PC-3 (cell line): ENCODE data around the gene IGFBP3. TPM values are rescaled to one million over a fixed set of nuclear protein-coding genes. Genes with fewer than 3 reads are reported as not detected.
A peak's percentile ranks its signal among the peaks of the same experiment; 100 is the strongest.

ENCODE experiments used
- ATAC-seq: fragments of 200-7000 bp; cut with Tn5 transposase; 2 replicates; pipeline ENCODE4 v1.9.1; 2020; ENCODE audit warnings: mild to moderate bottlenecking, moderate library complexity
- BruUV-seq: library from RNA; stranded (reverse); fragments of 400-500 nt; replicated peaks from 2 replicates; lab custom pipeline; 2021; lab: Mats Ljungman, UMichigan
- CTCF ChIA-PET: fragments of 300-600 bp; sonication (Branson Sonifier 250); formaldehyde crosslinking; loops from one replicate; lab custom pipeline; 2022; ENCODE audit warnings: antibody characterized with exemption; lab: Charles Lee
- POLR2A ChIA-PET: fragments of 300-600 bp; sonication (Branson Sonifier 250); formaldehyde crosslinking; loops from one replicate; lab custom pipeline; 2022; ENCODE audit warnings: antibody characterized with exemption; ENCODE audit not compliant: unreplicated experiment; lab: Charles Lee
- DNase-seq: peaks from one replicate; pipeline ENCODE4 v3.0.0-alpha.2; 2015
- H2AFZ ChIP-seq: fragments of 300-600 bp; sonication (generic); 2 replicates; pipeline ENCODE4 v1.6.0; 2016; ENCODE audit warnings: antibody characterized with exemption, low read length
- H3F3A ChIP-seq: fragments of 300-600 bp; sonication (generic); one replicate; pipeline ENCODE4 v1.6.0; 2017; ENCODE audit warnings: antibody characterized with exemption, low read length, control low read depth, mild to moderate bottlenecking; ENCODE audit not compliant: unreplicated experiment
- H3K27ac ChIP-seq: fragments of 300-600 bp; sonication (generic); 2 replicates; pipeline ENCODE4 v1.5.1; 2016; ENCODE audit warnings: mild to moderate bottlenecking, low read length
- H3K27me3 ChIP-seq: fragments of 300-600 bp; sonication (generic); 2 replicates; pipeline ENCODE4 v1.6.1; 2016; ENCODE audit warnings: low read length, mixed read lengths
- H3K36me3 ChIP-seq: fragments of 300-600 bp; sonication (generic); 2 replicates; pipeline ENCODE4 v1.6.1; 2016; ENCODE audit warnings: low read depth, mixed run types, low read length, mixed read lengths
- H3K4me1 ChIP-seq: fragments of 300-600 bp; sonication (generic); 2 replicates; pipeline ENCODE4 v1.5.1; 2016; ENCODE audit warnings: low read length; ENCODE audit not compliant: insufficient read depth
- H3K4me2 ChIP-seq: fragments of 300-600 bp; sonication (generic); 2 replicates; pipeline ENCODE4 v1.6.0; 2016; ENCODE audit warnings: low read length
- H3K4me3 ChIP-seq: fragments of 300-600 bp; sonication (generic); 2 replicates; pipeline ENCODE4 v1.5.1; 2016; ENCODE audit warnings: mild to moderate bottlenecking, low read length, mixed read lengths
- H3K79me2 ChIP-seq: fragments of 300-600 bp; sonication (generic); 2 replicates; pipeline ENCODE4 v1.6.1; 2017; ENCODE audit warnings: low read length, mixed read lengths
- H3K9ac ChIP-seq: fragments of 300-600 bp; sonication (generic); 2 replicates; pipeline ENCODE4 v1.6.0; 2016; ENCODE audit warnings: mild to moderate bottlenecking, low read length
- H3K9me2 ChIP-seq: fragments of 300-600 bp; sonication (generic); replicated peaks from 2 replicates; pipeline ENCODE4 v1.6.1; 2016; ENCODE audit warnings: mixed run types, low read length, mixed read lengths
- H3K9me3 ChIP-seq: fragments of 300-600 bp; sonication (generic); 2 replicates; pipeline ENCODE4 v1.6.1; 2016; ENCODE audit warnings: low read length, mixed read lengths
- H4K20me1 ChIP-seq: fragments of 300-600 bp; sonication (generic); 2 replicates; pipeline ENCODE4 v1.6.1; 2016; ENCODE audit warnings: low read length, mixed read lengths
- CTCF ChIP-seq: fragments of 300-600 bp; sonication (generic); conservative IDR thresholded peaks from 2 replicates; pipeline ENCODE4 v1.5.1; 2017; ENCODE audit warnings: antibody characterized with exemption, low read depth, mild to moderate bottlenecking, low read length
- EZH2 ChIP-seq: fragments of 300-600 bp; sonication (generic); IDR thresholded peaks from one replicate; pipeline ENCODE4 v1.6.1; 2017; ENCODE audit warnings: antibody characterized with exemption, mild to moderate bottlenecking, low read length; ENCODE audit not compliant: unreplicated experiment
- EZH2phosphoT487 ChIP-seq: fragments of 300-600 bp; sonication (generic); IDR thresholded peaks from 2 replicates; pipeline ENCODE4 v1.6.1; 2018; ENCODE audit warnings: mild to moderate bottlenecking, antibody characterized with exemption, low read length, borderline replicate concordance
- intact Hi-C: fragments of 100-400 bp; cut with micrococcal nuclease; formaldehyde crosslinking; loops from 2 replicates; pipeline ENCODE4 v1.9.0; 2023
- total RNA-seq: library from RNA; depleted of rRNA; stranded (reverse); fragments of >200 nt; gene quantifications from 2 replicates; pipeline ENCODE4 v1.2.3, GENCODE V29; 2014

Gene IGFBP3
- total RNA-seq, 1 experiment from 2014 or later = 120 TPM

- H3K4me2 ChIP-seq = peak overlapping the region; percentile 90
- BruUV-seq = no TSS peak
- intact Hi-C loops = loop anchor here (5.0 kb wide), 4 partner anchors 216 to 1331 kb away; no protein-coding TSS in a partner anchor
Observed at GRCh38 chr7:45921381-45921698, 268 bp upstream of the IGFBP3 start.

GRCh38 chr7:45919993-45920459 lies 1.0 kb downstream of the IGFBP3 start:
- DNase-seq (no peak), ATAC-seq (no peak)
- no peak for TF ChIP-seq CTCF
- TF ChIP-seq EZH2phosphoT487 = no peak
- no peak for TF ChIP-seq EZH2
- intact Hi-C loops = loop anchor here (2.0 to 5.0 kb wide), 6 partner anchors 217 to 1332 kb away; no protein-coding TSS in a partner anchor
- no peaks in the 10 kb centered on the region for H3K9me2 ChIP-seq
- H3F3A ChIP-seq = no peaks in the 10 kb centered on the region
- peak overlapping the region; percentile 66 for H2AFZ ChIP-seq
- peaks cover 3% of the 10 kb centered on the region; the same call in 1 of the 2 replicates for H4K20me1 ChIP-seq
- H3K27ac ChIP-seq = no peak overlapping the region
- H3K36me3 ChIP-seq = no peaks in the 10 kb centered on the region; the same call in 1 of the 2 replicates
- H3K79me2 ChIP-seq = peaks cover 17% of the 10 kb centered on the region; the same call in 1 of the 2 replicates
- no peaks in the 10 kb centered on the region for H3K27me3 ChIP-seq
- H3K4me3 ChIP-seq = peak overlapping the region; percentile 80
- BruUV-seq = TSS peak; percentile 58
- peak overlapping the region; percentile 34 for H3K9ac ChIP-seq
- H3K4me2 ChIP-seq = peak overlapping the region; percentile 90
- ChIA-PET POLR2A (no interaction called here), CTCF (no interaction called here)
- peaks cover 53% of the 10 kb centered on the region for H3K4me1 ChIP-seq
- no peaks in the 10 kb centered on the region for H3K9me3 ChIP-seq

More at GRCh38 chr7:45921381-45921698, 268 bp upstream of the IGFBP3 start:
- Histone ChIP-seq H3K9me2 (no peaks in the 10 kb centered on the region), H3K27me3 (no peaks in the 10 kb centered on the region), H3K9ac (no peak overlapping the region), H3K4me1 (peaks cover 53% of the 10 kb centered on the region), H3K9me3 (no peaks in the 10 kb centered on the region), H3K4me3 (peak overlapping the region; percentile 80), H2AFZ (peak overlapping the region; percentile 66), H4K20me1 (peaks cover 3% of the 10 kb centered on the region; the same call in 1 of the 2 replicates), H3K36me3 (no peaks in the 10 kb centered on the region; the same call in 1 of the 2 replicates), H3K27ac (no peak overlapping the region), H3K79me2 (peaks cover 17% of the 10 kb centered on the region; the same call in 1 of the 2 replicates), H3F3A (no peaks in the 10 kb centered on the region)
- no peak for ATAC-seq
- no peak for DNase-seq
- POLR2A ChIA-PET = interaction anchor here (0.6 kb wide), 1 partner anchor 1164 kb away, joined by 3 read pairs; no protein-coding TSS in a partner anchor
- TF ChIP-seq EZH2 (no peak), EZH2phosphoT487 (no peak), CTCF (no peak)
- CTCF ChIA-PET = interaction anchor here (0.5 to 0.9 kb wide), 4 partner anchors 54 to 1180 kb away, joined by 3 to 7 read pairs (median 4); no protein-coding TSS in a partner anchor
